A172 (cell line): ENCODE results near the gene GALNT9. TPM values are rescaled to one million over a fixed set of nuclear protein-coding genes. Genes with fewer than 3 reads are reported as not detected.
"Not testable (repeated sequence)": the region's sequence is repeated elsewhere in the genome, so short reads cannot be mapped to it uniquely, and the experiment has no call there.

Experiments
- DNase-seq: peaks from one replicate; pipeline ENCODE4 v3.0.0-alpha.2; 2015; ENCODE audit warnings: low spot score
- total RNA-seq: library from RNA; depleted of rRNA; stranded (reverse); fragments of >200 nt; shearing (Covaris generic); gene quantifications from 2 replicates; pipeline ENCODE4 v1.2.3, GENCODE V29; 2014; rRNA removed

GALNT9 gene
- total RNA-seq: 2.4 and 11.5 TPM in 2 replicates

DNA sequence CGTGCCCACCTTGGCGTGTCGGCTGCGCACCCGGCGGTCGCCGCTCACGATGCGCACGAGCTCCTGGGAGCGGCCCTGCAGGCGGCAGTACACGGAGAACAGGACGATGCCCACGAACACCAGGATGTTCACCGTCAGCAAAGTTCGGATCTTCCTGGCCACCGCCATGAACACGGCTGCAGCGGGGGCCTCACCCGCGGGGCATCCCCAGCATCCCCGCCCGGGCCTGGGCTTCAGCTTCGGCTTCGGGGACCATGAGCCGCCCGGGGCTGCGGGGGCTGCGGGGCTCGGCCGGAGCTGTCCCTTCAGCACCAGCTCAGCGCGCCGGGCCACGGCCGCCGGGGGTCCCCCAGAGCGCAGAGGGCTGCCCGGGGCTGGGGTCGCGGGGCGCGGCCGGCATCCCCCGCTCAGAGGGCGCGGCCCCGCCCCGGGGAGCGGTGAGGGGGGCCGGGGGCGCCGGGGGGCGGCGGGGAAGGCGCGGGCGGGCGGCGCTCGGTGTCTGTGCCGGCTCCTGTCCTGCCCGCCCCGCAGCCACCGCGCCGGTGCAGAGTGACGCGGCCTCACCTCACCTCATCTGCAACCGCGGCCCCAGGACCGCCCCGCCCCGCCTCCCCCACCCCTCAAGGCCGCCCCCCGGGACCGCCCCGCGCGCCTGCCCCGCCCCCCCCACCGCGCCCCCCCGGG is at the start of gene GALNT9:
TSS of gene GALNT9 (minus strand) at position 554 of the 684 bp plus-strand sequence. CDS start at position 168, 386 bp downstream.
- DNase-seq: no peak

GRCh38 chr12:132379057-132379456 is 49.7 kb upstream of the GALNT9 start:
- DNase-seq: not testable (repeated sequence)

- no peak for DNase-seq
Observed at GRCh38 chr12:132377147-132377546, 47.8 kb upstream of the GALNT9 start.

DNA sequence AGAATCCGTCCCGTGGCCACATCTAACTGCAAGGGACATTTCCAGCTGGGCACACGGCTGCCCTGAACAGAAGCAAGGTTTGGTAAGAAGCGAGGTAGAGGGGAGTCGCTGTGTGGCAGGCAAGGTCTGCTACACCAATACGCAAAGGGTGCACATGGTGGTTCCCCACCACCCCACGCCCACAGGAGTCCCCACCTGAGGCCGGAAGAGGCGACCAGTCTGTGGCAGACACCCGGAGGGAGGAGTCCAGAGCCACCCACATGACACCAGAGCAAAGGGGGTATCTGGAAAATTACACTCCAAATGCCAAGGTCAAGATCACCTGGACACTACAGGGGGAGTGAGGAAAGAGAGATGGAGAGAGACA is 47.1 kb upstream of the GALNT9 start:
- no peak for DNase-seq

DNA sequence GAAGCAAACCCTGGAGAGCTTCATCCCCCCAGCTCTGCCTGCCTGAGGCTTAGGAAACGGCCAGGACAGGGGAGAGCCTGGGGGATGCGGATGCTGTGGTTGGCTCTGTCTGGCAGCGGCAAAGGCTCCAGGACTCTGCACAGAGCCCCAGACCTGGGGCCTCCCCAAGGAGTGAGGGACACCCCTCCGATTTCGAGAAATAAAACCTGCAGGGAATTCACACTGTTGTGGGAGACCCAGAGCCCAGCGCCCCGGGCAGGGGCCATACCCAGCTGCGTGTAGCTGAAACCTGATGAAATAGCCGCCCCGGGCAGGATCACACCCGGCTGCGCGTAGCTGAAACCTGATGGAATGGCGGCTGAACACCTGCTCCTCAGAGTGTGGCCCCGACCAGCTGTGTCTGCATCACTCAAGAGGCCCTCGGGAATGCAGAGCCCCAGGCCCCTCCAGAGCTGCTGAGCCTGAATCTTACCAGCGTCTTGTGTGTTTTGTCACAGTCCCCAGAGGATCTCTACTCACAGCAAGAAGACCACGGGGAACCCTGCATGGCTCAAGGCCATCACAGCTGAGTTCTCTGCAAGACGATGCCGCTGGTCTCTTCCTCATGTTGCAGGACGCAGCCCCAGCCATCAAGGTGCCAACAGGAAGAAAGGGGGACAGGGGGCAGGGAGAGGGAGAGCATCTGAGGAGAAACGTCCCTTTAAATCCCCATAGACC is 46.5 kb upstream of the GALNT9 start:
- DNase-seq: no peak

- no peak for DNase-seq
Observed at GRCh38 chr12:132374612-132375445, 45.4 kb upstream of the GALNT9 start.

DNA sequence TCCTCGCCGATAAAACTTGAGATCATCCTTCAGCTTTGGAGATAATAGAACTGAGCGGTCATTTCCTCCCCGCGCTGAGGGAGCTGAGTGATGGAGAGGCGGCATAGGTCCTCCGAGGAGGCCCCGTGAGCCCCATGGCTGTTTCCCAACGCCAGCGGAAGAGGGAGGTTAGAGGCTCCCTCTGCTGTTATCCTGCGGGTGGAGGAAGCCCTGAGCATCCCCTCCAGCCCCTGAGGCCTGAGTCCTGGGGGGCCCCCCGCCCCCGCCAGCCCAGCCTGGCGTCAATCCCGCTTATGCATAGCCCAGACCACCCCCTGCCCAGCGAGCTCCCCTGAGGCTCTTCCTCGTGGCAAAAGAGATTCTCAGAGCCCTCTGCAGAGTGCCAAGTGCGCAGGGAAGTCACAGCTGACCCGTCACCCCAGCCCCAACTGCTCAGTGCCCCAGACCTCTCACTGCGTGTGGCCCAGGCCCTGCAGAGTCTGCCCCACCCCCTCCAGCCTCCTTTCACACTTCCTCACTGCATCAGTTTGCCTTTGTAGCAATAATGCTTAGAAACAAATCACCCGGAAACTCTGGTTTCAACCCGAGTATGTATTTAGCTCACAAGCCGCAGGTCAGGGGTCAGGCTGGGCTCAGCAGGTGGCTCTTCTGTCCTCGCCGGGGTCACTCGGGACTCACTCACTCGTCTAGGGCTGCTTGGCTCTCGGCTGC is 44.7 kb upstream of the GALNT9 start:
- DNase-seq: peak; percentile 4

- no peak for DNase-seq
Observed at GRCh38 chr12:132367852-132368251, 38.5 kb upstream of the GALNT9 start.

- DNase-seq: no peak
Observed at GRCh38 chr12:132367071-132367851, 37.9 kb upstream of the GALNT9 start.

- no peak for DNase-seq
Observed at GRCh38 chr12:132366341-132366861, 37.0 kb upstream of the GALNT9 start.

DNA sequence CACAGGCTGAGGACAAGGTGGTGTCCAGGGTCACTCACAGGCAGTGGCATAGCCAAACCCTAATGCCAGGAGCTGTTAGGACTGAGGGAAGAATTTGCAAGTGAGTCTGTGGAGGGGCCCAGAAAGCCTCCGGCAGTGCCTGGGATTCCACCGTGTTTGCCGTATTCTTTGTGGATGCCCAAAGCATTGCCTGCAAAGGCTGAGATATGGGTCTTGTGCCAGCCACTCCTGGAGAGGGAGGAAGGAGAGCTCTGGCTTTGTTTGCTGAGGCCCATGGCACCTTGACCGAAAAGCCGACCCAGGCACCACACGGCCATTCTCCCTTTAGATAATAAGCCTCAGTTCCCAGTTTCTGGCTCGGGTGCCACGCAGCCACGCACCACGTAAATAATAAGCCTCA is 35.8 kb upstream of the GALNT9 start:
- no peak for DNase-seq

GRCh38 chr12:132364348-132364902 is 35.0 kb upstream of the GALNT9 start:
- DNase-seq: no peak

DNA sequence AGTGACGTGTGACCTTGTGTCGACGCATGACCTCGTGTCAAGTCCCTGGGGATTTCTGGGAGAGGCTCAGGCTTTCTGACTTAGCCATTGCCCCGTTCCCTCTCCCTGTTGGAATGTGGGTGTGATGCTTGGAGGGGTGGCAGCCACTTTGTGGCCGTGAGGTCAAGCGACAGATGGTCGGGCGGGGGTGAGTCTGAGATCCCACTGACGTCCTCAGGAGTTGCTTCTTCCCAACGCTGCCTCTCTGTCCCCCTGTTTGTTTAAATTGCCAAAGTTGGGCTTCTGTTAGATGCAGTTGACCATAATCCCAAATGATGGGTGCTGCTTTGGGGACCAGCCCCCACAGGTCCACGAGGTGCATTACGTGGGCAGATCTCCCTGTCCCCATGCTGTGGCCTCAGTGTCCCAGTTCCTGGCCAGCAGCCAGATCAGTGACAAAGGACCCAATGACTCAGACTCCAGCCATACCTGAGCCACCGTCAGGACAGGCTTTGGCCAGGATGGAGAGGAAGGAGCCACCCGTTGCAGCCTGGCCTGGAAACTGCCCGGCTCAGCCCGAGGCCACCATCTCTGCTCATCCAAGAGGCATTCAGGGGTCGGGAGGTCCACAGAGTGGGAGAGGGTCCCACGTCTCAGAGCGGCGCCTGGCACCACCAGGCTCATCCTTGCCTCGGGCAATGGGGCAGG is 34.4 kb upstream of the GALNT9 start:
- DNase-seq: no peak

- DNase-seq: no peak
Observed at GRCh38 chr12:132362996-132363660, 33.7 kb upstream of the GALNT9 start.

- no peak for DNase-seq
Observed at GRCh38 chr12:132360906-132361777, 31.8 kb upstream of the GALNT9 start.

- DNase-seq: no peak
Observed at GRCh38 chr12:132360410-132360809, 31.0 kb upstream of the GALNT9 start.

- DNase-seq: no peak
Observed at GRCh38 chr12:132359971-132360370, 30.6 kb upstream of the GALNT9 start.

- DNase-seq: no peak
Observed at GRCh38 chr12:132359551-132359950, 30.2 kb upstream of the GALNT9 start.
